ENCODE measurements around the gene ZBTB21. TPM values are rescaled to one million over a fixed set of nuclear protein-coding genes. Genes with fewer than 3 reads are reported as not detected.

Gene ZBTB21
- total and polyA plus RNA-seq, 2 experiments from 2014 or later, result 10.0 to 11.0 TPM

GRCh38 chr21:42028766-42029425 lies 18.7 kb upstream of the ZBTB21 start:
- Histone ChIP-seq H3K4me1 (ENCODE audit: insufficient read depth) (no peaks in the 10 kb centered on the region), H3K36me3 (ENCODE audit: insufficient read depth) (no peaks in the 10 kb centered on the region), H3K9me2 (ENCODE audit: insufficient read depth) (no peaks in the 10 kb centered on the region), H3K4me3 (no peak overlapping the region), H3K79me2 (replicated peaks; ENCODE audit: insufficient read depth) (no peaks in the 10 kb centered on the region), H4K20me1 (replicated peaks; ENCODE audit: insufficient read depth) (no peaks in the 10 kb centered on the region), H2AFZ (no peak overlapping the region), H3K4me2 (no peak overlapping the region), H3K27ac (ENCODE audit: low read depth) (no peak overlapping the region), H3F3A (replicated peaks; ENCODE audit: low read depth) (no peaks in the 10 kb centered on the region), H3K27me3 (ENCODE audit: insufficient read depth) (no peaks in the 10 kb centered on the region)
- ATAC-seq (no peak), DNase-seq (ENCODE audit: low spot score) (no peak)
- Mint-ChIP-seq H3K4me3 (no peak overlapping the region), H3K9me3 (no peaks in the 10 kb centered on the region), H3K36me3 (ENCODE audit: low read depth) (no peaks in the 10 kb centered on the region), H3K27me3 (ENCODE audit: insufficient read depth, low read depth, poor library complexity) (peaks cover 11% of the 10 kb centered on the region), H3K27ac (no peak overlapping the region), H3K4me1 (no peaks in the 10 kb centered on the region; the same call in 2 of the 3 replicates)
- TF ChIP-seq NANOG (IDR thresholded peaks at IDR 0.05; ENCODE audit: borderline replicate concordance), result no peak
- no peak for TF ChIP-seq JUNB (IDR thresholded peaks at IDR 0.05; ENCODE audit: unreplicated experiment)
- TF ChIP-seq ZNF462 (CRISPR knock-in tag; IDR thresholded peaks at IDR 0.05), result no peak
- no peak for TF ChIP-seq ZNF114 (CRISPR knock-in tag; IDR thresholded peaks at IDR 0.05)
- no peak for TF ChIP-seq STAT1 (IDR thresholded peaks at IDR 0.05; ENCODE audit: unreplicated experiment)
- TF ChIP-seq ZNF331 (CRISPR knock-in tag; IDR thresholded peaks at IDR 0.05; ENCODE audit: low read depth), result no peak
- no peak for TF ChIP-seq CREB1 (CRISPR knock-in tag; IDR thresholded peaks at IDR 0.05; ENCODE audit: low read depth)
- no peak for TF ChIP-seq EZH2 (IDR thresholded peaks at IDR 0.05; ENCODE audit: low read depth, unreplicated experiment)
- no peak for TF ChIP-seq ETS1 (IDR thresholded peaks at IDR 0.05)
- TF ChIP-seq CTCF (conservative IDR thresholded peaks at IDR 0.05; ENCODE audit: low read depth in 2 of 2), result no peak
- TF ChIP-seq POLR2AphosphoS5 (IDR thresholded peaks at IDR 0.05; ENCODE audit: low read depth), result no peak
- no peak for TF ChIP-seq EZH2phosphoT487 (IDR thresholded peaks at IDR 0.05; ENCODE audit: unreplicated experiment)
- no peak for TF ChIP-seq REST (IDR thresholded peaks at IDR 0.05; ENCODE audit: unreplicated experiment)
